Right cardiac atrium (tissue), 5 donors: ENCODE data around the gene RCAN3. TPM values are rescaled to one million over a fixed set of nuclear protein-coding genes. Genes with fewer than 3 reads are reported as not detected.
"Not testable (repeated sequence)": the region's sequence is repeated elsewhere in the genome, so short reads cannot be mapped to it uniquely, and the experiment has no call there.

ENCODE experiments used
- ATAC-seq, 2 donors: fragments of 200-7000 bp; cut with Tn5 transposase; one replicate each; pipeline versions ENCODE4 v1.8.0 to v1.9.1; 2020; ENCODE audit warnings: moderate library complexity in 2 of 2, mild to moderate bottlenecking in 1 of 2
- DNase-seq, 3 donors: peaks; one replicate each; pipeline ENCODE4 v3.0.0-alpha.2; 2020
- H3K27ac ChIP-seq: one replicate; pipeline ENCODE4 v1.5.1; 2013; ENCODE audit warnings: mild to moderate bottlenecking, low read length, control low read depth, moderate library complexity
- H3K27me3 ChIP-seq: one replicate; pipeline ENCODE4 v1.6.1; 2013; ENCODE audit not compliant: control insufficient read depth, insufficient read depth
- H3K4me1 ChIP-seq: one replicate; pipeline ENCODE4 v1.6.1; 2013; ENCODE audit warnings: low read length; ENCODE audit not compliant: control insufficient read depth, insufficient read depth
- H3K4me3 ChIP-seq: one replicate; pipeline ENCODE4 v1.5.1; 2013; ENCODE audit warnings: low read length, control low read depth
- H3K9me3 ChIP-seq: one replicate; pipeline ENCODE4 v1.6.1; 2013; ENCODE audit warnings: low read length; ENCODE audit not compliant: control insufficient read depth
- WGBS: extraction: QIAGEN DNeasy Blood & Tissue Kit; methylation state at CpG from one replicate; pipeline ENCODE4 v1.1.7; 2013; 5-methylcytosine and 5-hydroxymethylcytosine counted together
- intact Hi-C, 4 donors: fragments of 100-400 bp; cut with DNase I; formaldehyde crosslinking; loops; one replicate each; pipeline versions ENCODE4 v1.11.0 to v1.14.0; 2022 to 2023
- polyA plus RNA-seq: library from polyadenylated mRNA; stranded (reverse); fragments of 200-250 nt; gene quantifications from one replicate; pipeline ENCODE4 v1.2.3, GENCODE V29; 2013
- total RNA-seq, 4 donors: library from RNA; stranded (reverse); fragmentation: NEBNext Ultra II Directional; extraction: Animal tissue kit (Norgen Biotek cat#: 25700); gene quantifications; one replicate each; pipeline ENCODE4 v1.2.1, GENCODE V29; 2021
- donor health status: healthy with polysubstance abuse.
- donor health status: DM: no; HTN: yes; CAD: no.
- donor health status: DM: no; HTN: no; CAD: no.
- donor health status: DM: no; HTN: yes; CAD: no; lungs with severe emphysema.
- donor health status: DM: yes; HTN: yes; CAD: no.

Gene RCAN3
- total and polyA plus RNA-seq, 5 donors, result 2.1 to 6.6 (median 6.0) TPM

DNA sequence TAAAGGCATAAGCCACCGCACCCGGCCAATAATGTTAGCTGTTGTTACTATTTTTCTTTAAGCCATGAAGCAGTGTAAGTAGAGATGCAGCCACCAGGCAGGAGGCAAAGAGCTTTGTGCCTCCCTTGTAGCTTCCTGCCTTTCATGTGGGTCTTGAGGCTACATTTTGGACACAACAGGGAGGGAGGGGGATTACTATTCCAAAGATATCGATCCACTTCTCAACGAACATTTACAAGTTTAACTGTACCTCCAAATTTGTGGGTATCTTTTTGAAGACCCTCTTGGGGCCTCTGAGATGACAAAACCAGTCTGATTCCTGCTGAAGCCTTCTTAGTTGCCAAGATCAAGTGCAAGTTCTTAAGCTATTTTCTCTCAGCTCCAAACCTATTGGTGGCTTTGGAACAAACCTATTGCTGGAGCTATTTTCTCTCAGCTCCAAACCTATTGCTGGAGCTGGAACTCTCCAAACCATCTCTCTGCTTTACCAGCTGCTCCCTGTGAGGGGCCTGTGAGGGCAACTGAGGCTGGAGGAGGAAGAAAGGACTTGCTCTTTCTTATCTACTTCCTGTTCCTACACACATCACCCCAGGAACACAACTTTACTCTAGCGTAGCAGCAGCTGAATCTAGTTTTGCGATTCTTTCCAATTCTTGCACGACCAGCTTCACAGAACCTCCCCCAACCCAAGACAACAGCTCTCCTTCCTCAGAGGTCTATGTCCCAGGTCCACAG lies 16.1 kb upstream of the RCAN3 start:
- H3K27me3 ChIP-seq, result no peaks in the 10 kb centered on the region
- H3K4me3 ChIP-seq, result no peak overlapping the region
- H3K4me1 ChIP-seq, result no peaks in the 10 kb centered on the region
- H3K9me3 ChIP-seq, result no peaks in the 10 kb centered on the region
- ATAC-seq (no peak), DNase-seq (no peak)
- 77% methylated on average over 7 of the region's 7 CpGs for WGBS
- H3K27ac ChIP-seq, result no peak overlapping the region
- intact Hi-C loops, result no loop called here

DNA sequence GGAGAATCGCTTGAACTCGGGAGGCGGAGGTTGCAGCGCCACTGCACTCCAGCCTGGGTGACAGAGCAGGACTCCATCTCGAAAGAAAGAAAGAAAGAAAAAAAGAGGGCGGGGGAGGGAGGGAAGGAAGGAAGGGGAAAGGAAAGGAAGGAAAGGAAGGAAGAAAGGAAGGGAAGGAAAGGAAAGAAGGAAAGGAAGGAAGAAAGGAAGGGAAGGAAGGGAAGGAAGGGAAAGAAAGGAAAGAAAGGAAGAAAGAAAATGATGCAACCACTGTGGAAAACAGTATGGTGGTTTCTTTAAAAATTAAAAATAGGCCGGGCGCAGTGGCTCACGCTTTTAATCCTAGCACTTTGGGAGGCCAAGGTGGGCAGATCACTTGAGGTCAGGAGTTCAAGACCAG lies 15.2 kb upstream of the RCAN3 start:
- intact Hi-C loops, result no loop called here
- 92% methylated on average over 9 of the region's 9 CpGs for WGBS
- no peaks in the 10 kb centered on the region for H3K27me3 ChIP-seq
- no peak overlapping the region for H3K4me3 ChIP-seq
- no peak for DNase-seq
- no peak overlapping the region for H3K27ac ChIP-seq
- no peaks in the 10 kb centered on the region for H3K9me3 ChIP-seq
- H3K4me1 ChIP-seq, result no peaks in the 10 kb centered on the region
- ATAC-seq, result no peak

DNA sequence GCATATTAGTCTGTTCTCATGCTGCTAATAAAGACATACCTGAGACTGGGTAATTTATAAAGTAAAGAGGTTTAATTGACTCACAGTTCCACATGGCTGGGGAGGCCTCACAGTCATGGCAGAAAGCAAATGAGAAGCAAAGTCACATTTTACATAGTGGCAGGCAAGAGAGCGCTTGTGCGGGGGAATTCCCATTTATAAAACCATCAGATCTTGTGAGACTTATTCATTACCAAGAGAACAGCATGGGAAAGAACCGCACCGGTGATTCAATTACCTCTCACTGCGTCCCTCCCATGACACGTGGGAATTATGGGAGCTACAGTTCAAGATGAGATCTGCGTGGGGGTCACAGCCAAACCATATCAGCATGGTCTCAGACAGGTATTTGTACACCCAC lies 14.5 kb upstream of the RCAN3 start:
- H3K27ac ChIP-seq, H3K4me3 ChIP-seq, H3K27me3 ChIP-seq, ATAC-seq, DNase-seq, intact Hi-C loops, H3K9me3 ChIP-seq, H3K4me1 ChIP-seq: not testable (repeated sequence)
- WGBS, result 93% methylated on average over 7 of the region's 7 CpGs

DNA sequence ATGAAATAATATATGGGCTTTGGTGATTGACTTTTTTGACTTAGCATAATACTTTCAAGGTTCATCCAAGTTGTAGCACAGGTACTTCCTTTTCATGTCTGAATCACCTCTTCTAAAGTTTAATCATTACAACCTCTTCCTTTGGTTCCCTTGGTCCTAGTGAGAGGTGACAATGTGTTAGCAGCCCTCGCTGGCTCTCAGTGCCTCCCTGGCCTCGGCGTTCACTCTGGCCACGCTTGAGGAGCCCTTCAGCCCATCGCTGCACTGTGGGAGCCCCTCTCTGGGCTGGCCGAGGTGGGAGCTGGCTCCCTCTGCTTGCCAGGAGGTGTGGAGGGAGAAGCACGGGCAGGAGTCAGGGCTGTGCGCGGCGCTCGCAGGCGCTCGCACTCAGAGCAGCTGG lies 13.0 kb upstream of the RCAN3 start:
- DNase-seq (no peak), ATAC-seq (no peak)
- intact Hi-C loops, result no loop called here
- H3K4me3 ChIP-seq, result no peak overlapping the region
- H3K27me3 ChIP-seq, result no peaks in the 10 kb centered on the region
- H3K27ac ChIP-seq, result no peak overlapping the region
- H3K4me1 ChIP-seq, result no peaks in the 10 kb centered on the region
- 96% methylated on average over 13 of the region's 13 CpGs for WGBS
- no peaks in the 10 kb centered on the region for H3K9me3 ChIP-seq

DNA sequence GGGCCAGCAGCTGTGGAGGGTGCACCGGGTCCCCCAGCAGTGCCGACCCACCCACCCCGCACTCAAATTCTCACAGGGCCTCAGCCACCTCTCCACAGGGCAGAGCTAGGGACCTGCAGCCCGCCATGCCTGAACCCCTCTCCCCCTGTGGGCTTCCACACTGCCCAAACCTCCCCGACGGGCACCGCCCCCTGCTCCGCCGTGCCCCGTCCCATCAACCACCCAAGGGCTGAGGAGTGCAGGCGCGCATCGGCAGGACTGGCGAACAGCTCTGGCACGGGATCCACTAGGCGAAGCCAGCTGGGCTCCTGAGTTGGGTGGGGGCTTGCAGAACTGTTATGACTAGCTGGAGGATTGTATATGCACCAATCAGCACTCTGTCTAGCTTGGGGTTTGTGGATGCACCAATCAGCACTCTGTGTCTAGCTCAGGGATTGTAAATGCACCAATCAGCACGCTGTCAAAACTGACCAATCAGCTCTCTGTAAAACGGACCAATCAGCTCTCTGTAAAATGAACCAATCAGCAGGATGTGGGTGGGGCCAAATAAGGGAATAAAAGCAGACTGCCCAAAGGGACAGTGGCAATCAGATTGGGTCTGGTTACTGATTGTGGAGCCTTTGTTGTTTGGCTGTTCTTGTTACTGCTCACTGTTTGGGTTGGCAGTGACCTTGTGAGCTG lies 12.4 kb upstream of the RCAN3 start:
- intact Hi-C loops, result no loop called here
- no peak overlapping the region for H3K4me3 ChIP-seq

DNA sequence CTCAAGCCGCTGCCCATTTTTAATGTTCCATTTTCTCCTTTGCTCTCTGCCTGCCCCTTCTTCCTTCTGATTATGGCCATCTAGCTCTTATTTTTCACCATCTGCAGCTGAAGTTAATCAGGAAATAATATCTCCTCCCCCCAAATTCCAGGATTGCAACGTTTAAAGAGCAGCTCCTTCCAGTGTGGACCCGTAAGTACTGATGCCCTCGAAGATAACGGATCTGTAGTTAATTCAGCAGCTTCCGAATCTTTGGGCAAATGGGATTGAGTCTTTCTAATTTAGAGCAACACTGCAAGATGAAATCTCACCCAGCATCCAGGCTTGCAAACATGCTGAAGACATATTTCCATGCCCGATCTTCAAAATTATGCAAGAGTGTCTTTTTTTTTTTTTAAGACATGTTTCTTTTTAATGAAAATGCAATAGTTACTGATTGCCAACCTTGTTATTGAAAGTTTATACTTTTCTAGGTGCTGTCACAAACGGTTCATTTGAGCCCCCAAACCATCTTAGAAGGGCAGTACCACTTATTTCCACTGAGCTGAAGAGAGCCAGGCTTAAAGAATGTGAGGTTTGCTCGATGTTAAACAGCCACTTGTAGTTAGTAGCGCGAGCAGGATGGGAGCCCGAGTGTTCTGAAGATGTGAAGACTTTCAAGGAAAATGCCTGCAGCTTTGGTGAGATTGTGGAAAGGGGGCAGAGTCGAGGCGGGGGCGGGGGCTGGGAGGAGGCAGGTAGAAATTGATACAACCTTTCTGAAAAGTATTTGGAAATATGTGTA lies 10.9 kb upstream of the RCAN3 start:
- H3K4me3 ChIP-seq, result no peak overlapping the region
- ATAC-seq (no peak), DNase-seq (no peak)
- H3K4me1 ChIP-seq, result no peaks in the 10 kb centered on the region
- WGBS, result 56% methylated on average over 15 of the region's 15 CpGs
- H3K9me3 ChIP-seq, result no peaks in the 10 kb centered on the region
- H3K27ac ChIP-seq, result no peak overlapping the region
- intact Hi-C loops, result no loop called here
- H3K27me3 ChIP-seq, result no peaks in the 10 kb centered on the region

More for the DNA sequence above, 12.4 kb upstream of the RCAN3 start:
- DNase-seq (no peak), ATAC-seq (no peak)
- Histone ChIP-seq H3K9me3 (no peaks in the 10 kb centered on the region), H3K27ac (no peak overlapping the region), H3K27me3 (no peaks in the 10 kb centered on the region), H3K4me1 (no peaks in the 10 kb centered on the region)
- WGBS, result 97% methylated on average over 18 of the region's 18 CpGs

DNA sequence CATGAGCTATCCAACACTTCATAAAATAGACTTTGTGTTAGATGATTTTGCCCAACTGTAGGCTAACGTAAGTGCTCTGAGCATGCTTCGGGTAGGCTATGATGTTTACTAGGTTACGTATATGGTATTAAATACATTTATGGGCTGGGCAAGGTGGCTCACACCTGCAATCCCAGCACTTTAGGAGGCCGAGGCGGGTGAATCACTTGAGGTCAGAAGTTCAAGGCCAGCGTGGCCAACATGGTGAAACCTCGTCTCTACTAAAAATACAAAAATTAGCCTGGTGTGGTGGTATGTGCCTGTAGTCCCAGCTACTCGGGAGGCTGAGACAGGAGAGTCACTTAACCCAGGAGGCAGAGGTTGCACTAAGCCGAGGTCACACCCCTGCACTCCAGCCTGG lies 9.7 kb upstream of the RCAN3 start:
- ATAC-seq, H3K27me3 ChIP-seq, intact Hi-C loops, H3K4me3 ChIP-seq, DNase-seq, H3K4me1 ChIP-seq, H3K27ac ChIP-seq, H3K9me3 ChIP-seq: not testable (repeated sequence)
- WGBS, result 88% methylated on average over 9 of the region's 9 CpGs

DNA sequence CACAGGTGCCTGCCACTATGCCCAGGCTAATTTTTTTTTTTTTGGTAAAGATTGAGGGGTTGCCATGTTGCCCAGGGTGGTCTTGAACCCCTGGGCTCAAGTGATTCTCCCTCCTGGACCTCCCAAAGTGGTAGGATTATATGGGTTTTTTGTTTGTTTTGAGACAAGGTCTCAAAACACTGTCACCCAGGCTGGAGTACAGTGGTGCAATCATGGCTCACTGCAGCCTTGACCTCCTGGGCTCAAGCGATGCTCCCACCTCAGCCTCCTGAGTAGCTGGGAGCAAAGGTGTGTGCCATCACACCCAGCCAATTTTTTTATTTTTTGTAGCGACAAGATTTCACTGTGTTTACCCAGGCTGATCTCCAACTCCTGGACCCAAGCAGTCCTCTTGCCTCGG lies 8.9 kb upstream of the RCAN3 start:
- no peak for DNase-seq
- Histone ChIP-seq H3K9me3 (no peaks in the 10 kb centered on the region), H3K27ac (no peak overlapping the region), H3K4me1 (no peaks in the 10 kb centered on the region), H3K27me3 (no peaks in the 10 kb centered on the region), H3K4me3 (no peak overlapping the region)
- 89% methylated on average over 3 of the region's 3 CpGs for WGBS
- no peak for ATAC-seq
- intact Hi-C loops, result no loop called here

DNA sequence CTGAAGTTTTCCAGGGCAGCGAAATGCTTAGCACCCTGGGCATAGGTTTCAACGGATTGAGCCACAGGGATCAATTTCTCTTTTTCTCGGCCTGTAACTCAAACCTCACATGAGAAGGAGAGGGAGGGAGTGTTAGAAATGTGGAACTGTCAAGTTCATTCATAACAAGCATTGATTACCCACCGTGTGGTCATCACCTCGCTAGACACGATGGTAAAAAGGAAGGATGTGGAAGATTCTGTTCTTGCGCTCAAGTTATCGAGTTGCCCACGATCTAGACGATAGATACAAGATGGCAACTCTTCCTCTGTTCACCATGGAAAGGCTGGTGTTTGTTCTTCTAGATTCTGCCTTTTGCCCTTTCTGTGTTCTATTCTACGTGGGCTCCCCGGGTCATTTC lies 4.0 kb upstream of the RCAN3 start:
- 87% methylated on average over 12 of the region's 12 CpGs for WGBS
- Histone ChIP-seq H3K27ac (no peak overlapping the region), H3K9me3 (no peaks in the 10 kb centered on the region), H3K4me3 (no peak overlapping the region), H3K4me1 (no peaks in the 10 kb centered on the region), H3K27me3 (no peaks in the 10 kb centered on the region)
- no peak for ATAC-seq
- intact Hi-C loops, result no loop called here
- DNase-seq, result no peak

DNA sequence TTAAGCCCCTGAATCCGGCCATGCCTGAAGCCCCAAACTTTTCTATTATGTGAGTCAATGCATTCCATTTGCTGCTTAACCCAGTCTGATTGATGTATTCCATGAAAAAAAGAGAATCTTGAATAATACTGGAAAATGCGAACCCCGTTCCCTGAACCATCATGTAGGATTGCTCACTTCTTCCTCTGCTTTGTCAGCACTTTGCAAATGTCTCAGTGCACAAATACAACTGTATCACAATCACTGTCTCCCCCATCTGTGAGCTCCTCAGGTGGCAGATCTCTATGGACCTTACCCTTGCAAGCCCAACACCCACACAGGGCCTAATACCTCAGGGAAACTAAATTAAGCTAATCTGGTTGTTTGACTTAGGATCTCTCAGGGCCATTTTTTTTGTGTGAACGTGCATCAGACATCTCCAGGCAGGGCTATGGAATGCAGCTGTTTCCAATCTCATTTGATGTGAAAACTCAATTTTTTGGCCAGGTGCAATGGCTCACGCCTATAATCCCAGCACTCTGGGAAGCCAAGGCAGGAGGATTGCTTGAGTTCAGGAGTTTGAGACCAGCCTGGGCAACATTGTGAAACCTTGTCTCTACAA lies 2.1 kb upstream of the RCAN3 start:
- ATAC-seq, result no peak
- WGBS, result 77% methylated on average over 5 of the region's 5 CpGs
- Histone ChIP-seq H3K4me3 (no peak overlapping the region), H3K27ac (no peak overlapping the region), H3K4me1 (no peaks in the 10 kb centered on the region), H3K9me3 (no peaks in the 10 kb centered on the region), H3K27me3 (no peaks in the 10 kb centered on the region)
- intact Hi-C loops, result loop anchor here in 1 of 4 donors (10.0 kb wide), 1 partner anchor 86 kb away; the partner anchor contains the start of genes NIPAL3 and STPG1
- DNase-seq, result no peak
